Measurements from ENCODE around the gene C5orf58. TPM values are rescaled to one million over a fixed set of nuclear protein-coding genes. Genes with fewer than 3 reads are reported as not detected.

C5orf58 gene
- total and polyA plus RNA-seq, 12 donors: 0.39 to 0.80 TPM; not detected in 10

DNA sequence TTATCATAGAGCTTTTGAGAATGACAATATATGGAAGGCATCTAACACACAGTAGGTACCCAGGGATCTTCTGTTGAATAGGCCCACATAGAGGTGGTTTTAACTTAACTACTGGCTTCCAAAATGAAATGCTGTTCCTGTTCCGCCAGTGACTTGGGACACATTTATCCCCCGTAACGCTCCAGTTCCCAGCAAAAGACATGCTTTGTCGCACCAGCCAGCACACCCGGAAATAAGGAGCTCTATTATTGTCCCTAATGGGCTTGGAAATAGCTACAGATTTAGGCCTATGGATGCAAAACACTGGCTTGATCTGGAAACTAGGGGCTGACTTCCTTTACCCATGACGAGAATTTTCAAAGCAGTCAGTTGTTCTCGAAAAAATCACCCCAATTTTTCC is 45.9 kb upstream of the C5orf58 start:
- DNase-seq: no peak
- TF ChIP-seq POLR2A (IDR thresholded peaks at IDR 0.05): no peak
- TF ChIP-seq, protein P1, sequence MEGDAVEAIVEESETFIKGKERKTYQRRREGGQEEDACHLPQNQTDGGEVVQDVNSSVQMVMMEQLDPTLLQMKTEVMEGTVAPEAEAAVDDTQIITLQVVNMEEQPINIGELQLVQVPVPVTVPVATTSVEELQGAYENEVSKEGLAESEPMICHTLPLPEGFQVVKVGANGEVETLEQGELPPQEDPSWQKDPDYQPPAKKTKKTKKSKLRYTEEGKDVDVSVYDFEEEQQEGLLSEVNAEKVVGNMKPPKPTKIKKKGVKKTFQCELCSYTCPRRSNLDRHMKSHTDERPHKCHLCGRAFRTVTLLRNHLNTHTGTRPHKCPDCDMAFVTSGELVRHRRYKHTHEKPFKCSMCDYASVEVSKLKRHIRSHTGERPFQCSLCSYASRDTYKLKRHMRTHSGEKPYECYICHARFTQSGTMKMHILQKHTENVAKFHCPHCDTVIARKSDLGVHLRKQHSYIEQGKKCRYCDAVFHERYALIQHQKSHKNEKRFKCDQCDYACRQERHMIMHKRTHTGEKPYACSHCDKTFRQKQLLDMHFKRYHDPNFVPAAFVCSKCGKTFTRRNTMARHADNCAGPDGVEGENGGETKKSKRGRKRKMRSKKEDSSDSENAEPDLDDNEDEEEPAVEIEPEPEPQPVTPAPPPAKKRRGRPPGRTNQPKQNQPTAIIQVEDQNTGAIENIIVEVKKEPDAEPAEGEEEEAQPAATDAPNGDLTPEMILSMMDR (IDR thresholded peaks at IDR 0.05): no peak
- Histone ChIP-seq H3K27me3 (no peaks in the 10 kb centered on the region), H3K27ac (no peak overlapping the region), H3K4me3 (no peak overlapping the region), H3K36me3 (replicated peaks in 1 of 2) (no peaks in the 10 kb centered on the region), H3K4me1 (replicated peaks in 1 of 2) (no peaks in the 10 kb centered on the region), H3K9me3 (replicated peaks in 1 of 3) (no peaks in the 10 kb centered on the region)
- intact Hi-C loops (cut with DNase I): loop anchor here in 1 of 2 donors (5.0 kb wide), 1 partner anchor 85 kb away; no protein-coding TSS in a partner anchor
- WGBS, 4 donors: 85 to 96% (median 90%) methylated on average over 7 of the region's 7 CpGs

DNA sequence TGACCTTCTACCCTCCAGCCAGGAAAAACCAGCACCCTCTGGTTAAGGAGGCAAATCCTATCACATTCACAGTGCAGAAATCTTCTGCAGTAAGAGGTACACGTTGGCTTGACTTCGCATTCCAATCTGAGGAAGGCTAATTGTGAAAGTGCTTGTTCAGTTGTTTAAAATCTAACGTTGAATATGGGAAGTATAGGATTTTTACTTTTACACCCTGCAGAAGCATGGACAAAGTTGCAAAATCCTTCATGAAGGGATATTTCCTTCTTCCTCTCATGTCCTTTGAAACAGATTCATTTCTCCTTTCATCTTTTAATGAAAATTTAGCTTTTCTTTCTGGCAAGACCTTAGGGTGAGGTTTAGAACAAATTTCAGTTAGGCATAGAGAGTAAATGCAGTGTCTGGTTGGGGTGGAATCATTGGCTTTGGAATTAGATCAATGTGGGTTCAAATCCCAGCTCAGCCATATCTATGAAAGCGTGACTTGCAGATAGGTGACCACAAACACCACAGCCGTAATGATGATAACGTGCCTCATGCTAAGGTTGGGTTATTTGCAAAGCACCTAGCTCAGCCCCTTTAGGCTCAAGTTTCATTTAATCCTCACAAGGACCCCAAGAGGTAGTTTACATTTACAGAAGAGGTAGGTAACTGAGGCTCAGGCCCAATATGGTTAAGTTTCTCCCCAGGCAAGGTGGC is 42.2 kb upstream of the C5orf58 start:
- DNase-seq: no peak
- WGBS, 4 donors: 67 to 74% (median 70%) methylated on average over 6 of the region's 6 CpGs

DNA sequence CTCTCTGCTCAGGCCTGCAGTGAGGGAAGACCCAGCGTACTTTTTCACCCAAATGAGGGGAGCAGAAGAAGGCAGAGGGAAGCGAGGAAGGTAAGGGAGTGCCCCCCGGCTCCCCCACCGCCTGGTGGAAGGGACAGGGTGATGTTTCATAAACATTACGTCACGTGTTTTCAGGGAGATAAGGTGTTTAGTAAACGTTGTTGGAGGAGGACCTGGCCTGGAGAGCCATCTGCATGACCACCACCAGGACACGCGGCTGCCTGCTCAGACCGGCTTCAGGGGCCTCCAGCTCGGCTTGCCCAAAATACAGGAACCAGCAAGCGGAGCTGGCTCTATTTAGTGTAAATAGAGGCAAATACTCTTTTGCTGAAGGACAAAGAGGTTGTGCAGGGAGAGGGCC is 40.0 kb upstream of the C5orf58 start:
- Histone ChIP-seq H3K27ac (no peak overlapping the region), H3K27me3 (no peaks in the 10 kb centered on the region), H3K4me3 (no peak overlapping the region), H3K4me1 (replicated peaks in 1 of 2) (no peaks in the 10 kb centered on the region), H3K36me3 (replicated peaks in 1 of 2) (no peaks in the 10 kb centered on the region), H3K9me3 (replicated peaks in 1 of 3) (no peaks in the 10 kb centered on the region)
- intact Hi-C loops (cut with DNase I): no loop called here
- no peak for DNase-seq
- WGBS, 4 donors: 82 to 92% (median 85%) methylated on average over 12 of the region's 12 CpGs
- no peak for TF ChIP-seq POLR2A (IDR thresholded peaks at IDR 0.05)
- TF ChIP-seq, protein P1 (IDR thresholded peaks at IDR 0.05): no peak

More for the DNA sequence above, 42.2 kb upstream of the C5orf58 start:
- TF ChIP-seq, protein P1 (IDR thresholded peaks at IDR 0.05): no peak
- no peak for TF ChIP-seq POLR2A (IDR thresholded peaks at IDR 0.05)
- Histone ChIP-seq H3K9me3 (replicated peaks in 1 of 3) (no peaks in the 10 kb centered on the region), H3K4me3 (no peak overlapping the region), H3K27ac (no peak overlapping the region), H3K36me3 (replicated peaks in 1 of 2) (no peaks in the 10 kb centered on the region), H3K27me3 (no peaks in the 10 kb centered on the region), H3K4me1 (replicated peaks in 1 of 2) (no peaks in the 10 kb centered on the region)
- intact Hi-C loops (cut with DNase I): no loop called here

DNA sequence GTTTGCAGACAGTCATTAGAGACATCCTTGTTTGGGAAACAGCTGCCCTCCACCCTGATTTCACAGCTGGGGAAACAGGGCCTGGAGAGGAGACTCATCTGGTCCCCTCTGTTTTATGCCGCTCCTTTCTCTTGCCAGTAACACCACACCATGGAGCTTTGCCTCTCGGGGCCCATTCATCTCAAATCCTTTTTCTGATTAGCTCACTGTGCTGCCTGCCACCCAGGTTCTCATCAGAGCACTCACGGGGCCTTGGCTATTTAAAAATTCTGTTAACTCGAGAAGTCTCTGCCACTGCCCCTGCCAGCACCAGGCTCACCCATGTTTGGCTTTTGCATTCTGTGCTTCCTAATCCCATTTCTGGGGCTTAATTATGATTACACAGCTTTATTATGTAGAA is 36.8 kb upstream of the C5orf58 start:
- no peak for TF ChIP-seq POLR2A (IDR thresholded peaks at IDR 0.05)
- TF ChIP-seq, protein P1 (IDR thresholded peaks at IDR 0.05): no peak
- H3K4me1 ChIP-seq (replicated peaks in 1 of 2): no peaks in the 10 kb centered on the region
- intact Hi-C loops (cut with DNase I): no loop called here
- WGBS, 4 donors: 68 to 78% (median 77%) methylated on average over 4 of the region's 4 CpGs
- no peaks in the 10 kb centered on the region for H3K9me3 ChIP-seq (replicated peaks in 1 of 3)
- H3K4me3 ChIP-seq: no peak overlapping the region
- DNase-seq: no peak
- no peak overlapping the region for H3K27ac ChIP-seq
- no peaks in the 10 kb centered on the region for H3K36me3 ChIP-seq (replicated peaks in 1 of 2)
- H3K27me3 ChIP-seq: no peaks in the 10 kb centered on the region

Data from adrenal gland (tissue), 12 donors.